NCI-H1436 treated with DMSO at 0.1 percent for 48 hours (cell line): ENCODE data around the gene TRABD2A.
"Not testable (repeated sequence)": the region's sequence is repeated elsewhere in the genome, so short reads cannot be mapped to it uniquely, and the experiment has no call there.

Source experiments
- DNase-seq: peaks from one replicate; lab custom pipeline; 2025; lab: John Stamatoyannopoulos, UW

Gene TRABD2A

GRCh38 chr2:84879584-84880394 is 1.1 kb downstream of the TRABD2A start:
- DNase-seq: no peak

GRCh38 chr2:84878896-84879583 is 1.8 kb downstream of the TRABD2A start:
- no peak for DNase-seq

GRCh38 chr2:84878459-84878858 is 2.4 kb downstream of the TRABD2A start:
- no peak for DNase-seq

DNA sequence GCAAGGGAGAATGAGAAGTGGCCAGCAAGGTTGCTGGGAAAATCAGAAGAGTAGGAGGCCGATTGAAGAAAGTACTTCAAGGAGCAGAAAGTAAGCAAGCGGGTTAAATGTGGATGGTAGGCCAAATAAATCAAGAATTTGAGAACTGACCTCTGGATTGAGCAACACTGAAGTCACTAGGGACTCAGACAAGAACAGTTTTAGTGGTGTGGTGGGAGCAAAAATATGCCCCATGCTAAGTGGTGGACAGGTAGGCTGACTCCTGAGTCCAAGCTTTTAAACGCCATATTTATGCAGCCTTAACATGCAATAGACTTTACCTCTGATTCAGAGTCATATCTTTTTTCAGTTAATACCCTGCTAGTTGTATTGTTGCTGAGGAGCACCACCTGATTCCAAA is 4.5 kb downstream of the TRABD2A start:
- no peak for DNase-seq

DNA sequence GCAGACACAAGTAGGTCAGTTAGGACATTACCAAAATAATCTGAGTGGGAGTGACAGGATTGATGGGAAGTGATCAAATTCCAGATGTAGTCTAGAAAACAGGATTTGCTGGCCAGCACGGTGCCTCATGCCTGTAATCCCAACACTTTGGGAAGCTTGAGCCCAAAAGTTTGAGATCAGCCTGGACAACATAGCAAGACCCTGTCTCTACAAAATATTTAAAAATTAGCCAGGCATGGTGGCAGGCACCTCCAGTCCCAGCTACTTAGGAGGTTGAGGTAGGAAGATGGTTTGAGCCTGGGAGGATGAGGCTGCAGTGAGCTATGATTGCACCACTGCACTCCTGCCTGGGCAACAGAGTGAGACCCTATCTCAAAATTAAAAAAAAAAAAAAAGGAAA is 5.3 kb downstream of the TRABD2A start:
- not testable (repeated sequence) for DNase-seq

GRCh38 chr2:84875213-84875560 is 5.7 kb downstream of the TRABD2A start:
- DNase-seq: no peak

DNA sequence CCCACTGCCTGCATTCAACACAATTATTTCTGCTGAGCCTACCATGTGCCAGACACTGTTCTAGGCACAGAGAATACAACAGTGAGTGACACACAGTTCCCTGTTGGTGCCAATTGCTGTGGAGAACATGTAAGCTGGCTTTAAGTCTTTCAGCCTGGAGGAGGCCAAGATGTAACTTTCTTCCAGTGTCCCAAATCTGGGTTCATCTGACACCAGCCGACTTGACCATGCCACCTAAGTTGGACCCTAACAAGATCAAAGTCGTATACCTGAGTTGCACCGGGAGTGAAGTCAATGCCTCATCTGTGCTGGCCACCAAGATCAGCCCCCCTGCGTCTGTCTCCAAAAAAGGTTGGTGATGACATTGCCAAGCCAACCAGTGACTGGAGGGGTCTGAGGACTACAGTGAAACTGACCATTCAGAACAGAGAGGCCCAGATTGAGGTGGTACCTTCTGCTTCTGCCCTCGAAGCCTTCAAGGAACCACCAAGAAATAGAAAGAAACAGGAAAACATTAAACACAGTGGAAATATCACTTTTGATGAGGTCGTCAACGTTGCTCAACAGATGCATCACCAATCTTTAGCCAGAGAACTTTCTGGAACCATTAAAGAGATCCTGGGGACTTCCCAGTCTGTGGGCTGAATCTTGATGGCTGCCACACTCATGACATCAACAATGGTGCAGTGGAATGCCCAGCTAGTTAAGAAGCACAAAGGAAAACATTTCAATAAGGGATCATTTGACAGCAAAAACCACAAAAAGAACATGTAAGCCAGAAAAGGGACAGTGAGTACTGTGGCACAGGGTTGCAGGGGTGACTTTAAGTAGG is 6.3 kb downstream of the TRABD2A start:
- no peak for DNase-seq

GRCh38 chr2:84873350-84873749 is 7.5 kb downstream of the TRABD2A start:
- DNase-seq: no peak

DNA sequence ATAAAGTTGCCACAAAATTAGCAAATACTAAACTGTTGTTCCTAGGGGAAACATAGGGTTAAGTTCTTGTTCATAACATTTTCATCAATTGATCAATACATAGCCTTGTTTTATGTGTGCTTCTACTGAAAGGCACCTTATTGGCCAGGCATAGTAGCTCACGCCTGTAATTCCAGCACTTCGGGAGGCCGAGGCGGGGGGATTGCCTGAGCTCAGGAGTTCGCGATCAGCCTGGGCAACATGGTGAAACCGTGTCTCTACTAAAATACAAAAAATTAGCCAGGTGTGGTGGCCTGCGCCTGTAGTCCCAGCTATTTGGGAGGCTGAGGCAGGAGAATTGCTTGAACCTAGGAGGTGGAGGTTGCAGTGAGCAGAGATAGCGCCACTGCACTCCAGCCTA is 8.2 kb downstream of the TRABD2A start:
- DNase-seq: not testable (repeated sequence)

DNA sequence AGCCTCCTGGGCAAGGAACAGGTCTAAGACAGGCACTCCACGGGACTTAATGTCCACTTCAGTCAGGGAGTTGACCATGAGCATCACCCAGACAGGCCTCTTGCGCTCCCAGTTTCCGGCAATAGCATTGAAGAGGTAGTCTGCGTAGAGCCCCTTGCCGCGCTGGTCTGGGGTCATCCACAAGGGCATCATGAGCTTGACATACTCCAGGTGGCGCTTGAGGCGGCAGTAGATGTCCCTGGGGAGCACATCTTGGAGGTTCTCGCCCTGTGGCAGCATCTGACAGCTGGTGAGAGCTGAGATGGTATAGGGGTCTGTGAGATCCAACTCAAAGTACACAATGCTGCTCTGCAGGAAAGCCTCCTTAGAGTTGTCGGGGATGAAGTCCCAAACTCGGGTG is 10.6 kb downstream of the TRABD2A start:
- DNase-seq: no peak

- not testable (repeated sequence) for DNase-seq
Observed at GRCh38 chr2:84868327-84868726, 12.6 kb downstream of the TRABD2A start.

DNA sequence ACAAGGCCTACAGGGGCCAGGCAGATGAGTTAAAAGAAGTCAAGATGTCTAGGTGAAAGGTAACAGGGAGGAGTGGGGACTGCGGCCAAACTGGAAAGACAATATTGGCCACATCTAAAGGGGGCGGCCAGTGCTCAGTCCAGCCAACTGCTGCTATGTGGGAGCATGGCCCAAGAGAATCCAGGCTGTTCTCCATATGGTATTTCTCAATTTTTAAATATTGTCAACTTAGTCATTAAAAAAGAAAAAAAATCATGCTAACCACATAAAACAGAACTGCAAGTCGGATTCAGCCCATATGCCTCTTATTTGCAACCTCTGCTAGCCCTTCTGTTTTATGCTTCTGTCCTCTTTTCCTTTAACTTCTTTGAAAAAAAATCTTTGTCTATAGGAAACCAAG is 14.8 kb downstream of the TRABD2A start:
- no peak for DNase-seq

DNA sequence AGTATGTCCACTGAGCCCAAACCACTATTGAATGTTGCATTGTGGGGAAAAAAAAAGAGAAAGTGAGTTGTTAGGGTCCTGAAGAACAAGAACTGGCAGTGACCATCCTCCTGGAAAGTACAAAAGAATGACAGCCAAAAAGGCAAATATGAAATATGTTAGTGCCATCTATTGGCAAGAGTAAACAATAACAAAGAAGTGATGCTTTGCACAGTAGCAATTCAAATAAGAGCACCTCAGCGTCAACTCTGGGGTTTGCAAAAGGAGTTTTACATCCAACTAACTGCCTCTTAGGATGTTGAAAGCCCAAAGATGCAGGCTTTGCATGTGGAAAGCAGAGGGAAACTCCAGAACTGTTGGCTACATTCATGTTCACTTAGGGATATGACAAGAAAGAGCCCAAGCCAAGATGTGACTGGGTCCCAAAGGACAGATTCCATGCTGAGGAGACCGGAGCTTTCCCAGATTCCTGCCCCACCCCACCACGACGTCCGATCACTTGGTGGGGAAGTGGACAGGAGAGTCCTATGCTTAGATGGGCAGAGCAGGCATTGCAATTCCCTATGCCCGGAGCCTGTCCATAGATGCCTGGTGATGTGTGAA is 15.6 kb downstream of the TRABD2A start:
- DNase-seq: no peak

DNA sequence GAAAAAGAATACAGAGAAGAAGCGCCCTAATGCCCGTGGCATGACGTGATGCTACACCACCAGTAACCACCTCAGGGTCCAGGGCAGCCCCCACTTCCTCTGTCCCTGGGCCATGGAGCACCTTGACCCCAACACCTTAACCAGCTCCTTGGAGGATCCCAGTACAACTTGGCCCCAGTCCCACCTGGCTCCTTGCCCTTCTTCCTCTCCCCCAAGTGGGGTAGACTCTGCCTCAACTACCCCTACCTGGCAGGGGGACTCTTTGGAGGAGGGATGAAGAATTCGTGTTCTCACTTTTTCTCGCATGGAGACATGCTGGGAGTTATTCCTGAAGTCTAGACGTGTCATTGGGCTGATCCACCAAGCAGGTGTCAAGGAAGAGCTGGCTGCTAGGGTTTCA is 18.9 kb downstream of the TRABD2A start:
- DNase-seq: no peak

DNA sequence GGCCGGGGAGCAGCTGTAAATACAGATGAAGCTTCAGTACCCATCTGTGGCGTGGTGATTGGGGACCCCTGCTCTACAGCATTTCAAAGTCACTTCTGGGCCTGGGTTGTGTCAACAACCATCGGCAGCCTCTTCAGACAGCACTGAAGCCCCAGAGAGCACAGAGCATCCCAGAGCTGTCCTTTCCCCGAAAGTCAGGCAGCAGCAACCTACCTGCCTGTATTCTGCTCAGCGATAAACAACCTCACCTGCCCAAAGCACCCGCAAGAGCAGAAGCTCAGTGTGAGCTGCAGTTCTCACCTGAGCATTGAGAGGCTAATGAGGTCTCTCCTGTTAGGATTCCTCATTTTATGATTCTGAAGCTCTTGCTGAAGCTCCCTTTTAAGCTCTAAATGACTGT is 19.3 kb downstream of the TRABD2A start:
- no peak for DNase-seq

DNA sequence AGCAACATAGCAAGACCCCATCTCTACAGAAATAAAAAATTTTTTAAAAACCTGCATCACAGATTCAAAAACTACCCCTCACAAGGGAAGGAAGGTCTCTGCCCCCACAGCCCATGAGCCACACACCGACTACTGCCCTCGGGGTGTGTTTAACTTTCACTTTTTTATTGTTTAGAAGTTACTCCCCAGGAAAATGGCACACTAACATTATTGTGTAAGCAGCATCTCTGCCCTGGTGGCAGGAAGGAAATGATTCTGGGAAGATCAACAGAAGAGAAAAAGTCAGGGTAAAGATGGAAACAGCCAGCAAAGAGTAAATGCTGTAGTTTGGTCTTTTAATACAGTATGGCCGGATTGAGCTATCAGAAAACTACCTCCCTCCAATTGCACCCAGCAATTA is 21.9 kb downstream of the TRABD2A start:
- DNase-seq: no peak

DNA sequence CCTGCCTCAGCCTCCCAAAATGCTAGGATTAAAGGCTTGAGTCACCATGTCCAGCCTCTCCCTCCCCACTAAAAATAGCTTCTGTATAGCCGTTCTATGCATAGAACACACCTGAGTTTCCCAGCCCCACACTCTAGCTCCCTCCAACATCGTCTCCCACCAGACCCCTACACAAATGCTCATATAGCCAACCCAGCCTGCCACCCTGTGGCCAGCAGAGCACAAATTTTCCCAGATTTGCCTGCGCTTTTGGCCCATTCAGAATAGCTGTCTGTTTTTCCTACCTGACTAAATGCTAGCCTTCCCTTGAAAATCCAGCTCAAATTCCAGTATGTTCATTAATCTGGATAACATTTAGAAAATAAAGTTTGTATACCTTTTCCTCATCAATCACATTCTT is 22.8 kb downstream of the TRABD2A start:
- no peak for DNase-seq

- DNase-seq: no peak
Observed at GRCh38 chr2:84857566-84857965, 23.3 kb downstream of the TRABD2A start.

DNA sequence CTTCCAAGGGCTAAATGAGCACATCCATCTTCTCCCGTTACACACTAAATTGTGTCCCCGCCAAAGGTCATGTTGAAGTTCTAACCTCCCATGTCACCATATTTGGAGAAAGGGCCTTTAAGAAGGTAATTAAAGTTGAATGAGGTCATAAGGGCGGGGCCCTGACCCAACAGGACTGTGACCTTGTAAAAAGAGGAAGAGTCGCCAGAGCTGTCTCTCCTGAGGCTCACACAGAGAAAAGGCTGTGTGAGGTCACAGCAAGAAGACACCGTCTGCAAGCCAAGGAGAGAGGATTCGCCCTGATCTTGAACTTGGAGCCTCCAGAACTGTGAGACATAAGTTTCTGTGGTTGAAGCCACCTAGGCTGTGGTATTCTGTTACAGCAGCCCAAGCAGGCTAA is 24.1 kb downstream of the TRABD2A start:
- no peak for DNase-seq

GRCh38 chr2:84855731-84856130 is 25.2 kb downstream of the TRABD2A start:
- no peak for DNase-seq

DNA sequence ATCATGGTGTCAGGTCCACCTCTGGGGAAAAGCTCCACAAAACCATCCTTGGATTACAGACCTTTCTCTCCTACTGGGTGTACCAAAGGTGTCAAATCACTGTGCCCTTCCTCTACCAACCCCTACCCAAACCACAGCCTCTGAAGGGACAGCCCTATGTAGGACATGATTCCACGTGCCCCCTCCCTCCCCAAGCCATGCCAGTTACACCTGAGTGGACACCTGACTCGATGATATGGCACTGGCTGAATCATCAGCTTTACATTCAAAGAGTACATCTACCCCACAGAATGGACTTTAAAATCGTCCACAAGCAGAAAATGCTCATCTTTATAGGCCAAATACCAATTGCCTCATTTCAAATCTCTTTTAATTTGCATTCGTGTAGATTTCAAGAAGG is 26.0 kb downstream of the TRABD2A start:
- DNase-seq: no peak

- no peak for DNase-seq
Observed at GRCh38 chr2:84851876-84852275, 29.0 kb downstream of the TRABD2A start.
